HG03135 (cell line): ENCODE data around the gene FEN1.

Experiments
- ATAC-seq: cut with Tn5 transposase; IDR thresholded peaks from one replicate; pipeline ENCODE4 v1.9.1; 2021; ENCODE audit warnings: mild to moderate bottlenecking, moderate library complexity; ENCODE audit not compliant: unreplicated experiment

FEN1 gene

GRCh38 chr11:61792310-61793082 lies at the start of gene FEN1, which contains the start of gene TMEM258:
FEN1 (plus strand) TSS chr11:61792911; CDS start chr11:61795362, 2,451 bp downstream.
TMEM258 (minus strand) TSS chr11:61792599; CDS start chr11:61792558, 41 bp downstream.
- ATAC-seq: peak; percentile 73

DNA sequence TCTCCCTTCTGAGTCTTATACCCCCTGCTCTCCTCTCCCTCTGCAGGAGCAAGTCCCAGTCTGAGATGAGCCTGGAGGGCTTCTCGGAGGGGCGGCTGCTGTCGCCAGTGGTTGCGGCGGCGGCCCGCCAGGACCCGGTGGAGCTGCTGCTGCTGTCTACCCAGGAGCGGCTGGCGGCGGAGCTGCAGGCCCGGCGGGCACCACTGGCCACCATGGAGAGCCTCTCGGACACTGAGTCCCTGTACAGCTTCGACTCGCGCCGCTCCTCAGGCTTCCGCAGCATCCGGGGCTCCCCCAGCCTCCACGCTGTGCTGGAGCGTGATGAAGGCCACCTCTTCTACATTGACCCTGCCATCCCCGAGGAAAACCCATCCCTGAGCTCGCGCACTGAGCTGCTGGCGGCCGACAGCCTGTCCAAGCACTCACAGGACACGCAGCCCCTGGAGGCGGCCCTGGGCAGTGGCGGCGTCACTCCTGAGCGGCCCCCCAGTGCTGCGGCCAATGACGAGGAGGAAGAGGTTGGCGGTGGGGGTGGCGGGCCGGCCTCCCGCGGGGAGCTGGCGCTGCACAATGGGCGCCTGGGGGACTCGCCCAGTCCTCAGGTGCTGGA lies 49.1 kb upstream of the FEN1 start:
- no peak for ATAC-seq

GRCh38 chr11:61744181-61744580 lies 48.5 kb upstream of the FEN1 start:
- ATAC-seq: no peak

DNA sequence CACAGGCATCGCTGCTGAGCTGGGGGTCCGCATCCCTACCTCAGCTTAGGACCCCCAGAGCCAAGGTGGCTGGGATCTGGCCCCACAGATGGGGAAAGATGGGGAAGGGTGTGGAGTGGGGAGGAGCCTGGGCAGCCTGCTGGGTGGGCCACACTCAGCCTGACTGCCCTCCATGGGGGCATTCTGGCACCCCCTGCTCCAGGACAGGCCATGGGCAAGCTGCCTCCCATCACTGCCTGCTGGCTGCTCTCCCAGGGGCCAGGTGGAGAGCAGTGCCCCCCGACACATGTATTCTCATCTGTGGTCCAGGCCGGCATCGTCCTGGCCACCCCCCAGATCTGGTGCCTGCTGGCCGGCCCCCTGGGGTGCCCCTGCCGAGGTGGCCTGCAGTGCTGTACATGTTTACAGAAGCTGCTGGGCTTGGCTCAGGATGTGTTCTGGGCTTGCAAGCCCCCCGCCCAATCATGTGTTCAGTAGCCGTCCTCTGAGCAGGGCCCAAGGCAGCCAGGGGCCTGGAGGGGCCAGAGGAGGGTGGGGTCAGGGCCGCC lies 48.0 kb upstream of the FEN1 start:
- ATAC-seq: no peak

DNA sequence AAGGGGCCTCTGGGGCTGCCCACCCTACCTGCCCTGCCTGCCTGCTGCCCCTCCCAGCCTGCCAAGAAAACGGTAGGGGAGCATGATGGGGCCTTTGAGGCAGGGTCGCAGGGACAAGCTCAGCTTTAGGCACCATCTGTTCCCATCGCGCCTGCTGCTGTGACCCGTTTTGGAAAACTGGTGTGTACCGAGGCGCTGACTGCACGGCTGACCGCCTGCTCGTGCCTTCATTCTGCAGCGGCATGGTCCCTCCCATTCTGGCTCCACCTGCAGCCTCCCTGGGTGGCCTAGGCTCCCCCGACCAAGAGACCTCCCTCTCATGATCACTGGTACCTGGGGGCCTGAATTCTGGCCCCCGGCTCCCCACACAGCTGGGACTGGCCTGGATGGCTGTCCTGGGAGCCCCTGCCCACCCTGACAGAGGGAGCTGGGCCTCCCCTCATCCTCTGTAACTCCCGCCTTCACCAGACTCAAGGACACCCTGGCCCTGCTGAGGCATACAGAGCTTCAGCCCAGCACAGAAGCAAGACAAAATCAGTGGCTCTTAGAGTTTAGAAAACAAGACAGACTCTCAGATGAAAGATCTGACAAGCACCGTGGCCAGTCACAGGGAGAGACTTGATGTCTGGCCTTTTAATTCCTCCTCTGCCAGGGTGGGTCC lies 46.8 kb upstream of the FEN1 start:
- ATAC-seq: no peak

GRCh38 chr11:61746442-61747191 lies 46.1 kb upstream of the FEN1 start:
- ATAC-seq: no peak

DNA sequence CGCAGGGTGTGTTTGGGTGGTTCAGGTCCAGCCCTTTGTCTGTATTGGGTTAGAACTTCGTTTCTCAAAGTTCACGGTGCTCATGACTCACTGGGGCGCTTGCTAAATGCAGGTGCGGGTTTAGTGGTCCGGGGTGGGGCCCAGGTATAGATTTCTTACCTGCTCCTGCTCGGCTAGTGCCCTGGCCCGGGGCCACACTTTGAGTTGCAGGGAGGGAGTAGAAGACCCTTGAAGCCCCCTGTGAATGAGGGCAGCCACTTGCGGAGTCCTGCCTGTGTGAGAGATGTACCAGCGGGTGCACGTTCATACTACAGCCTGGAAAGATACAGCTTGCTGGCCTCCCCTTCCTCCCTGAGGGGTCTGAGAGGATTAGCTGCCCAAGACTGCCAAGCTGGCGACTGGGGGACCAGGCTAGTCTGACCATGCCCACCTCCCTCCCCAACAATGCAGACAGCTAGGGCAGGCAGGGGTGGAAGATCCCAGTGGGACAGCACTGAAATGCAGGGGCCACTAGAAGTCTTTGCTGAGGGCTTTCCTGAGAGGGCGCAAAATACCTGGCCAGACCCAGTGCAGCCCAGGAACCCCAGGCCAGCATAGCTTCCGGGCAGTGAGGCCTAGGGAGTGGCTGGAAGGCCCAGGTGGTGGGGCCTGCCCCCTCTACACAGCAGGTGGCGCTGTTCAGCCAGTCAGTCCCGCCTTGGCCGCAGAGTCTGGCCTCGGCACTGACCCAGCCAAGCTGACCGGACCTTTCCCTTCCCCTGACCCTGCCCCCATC lies 45.3 kb upstream of the FEN1 start:
- peak; percentile 53 for ATAC-seq

DNA sequence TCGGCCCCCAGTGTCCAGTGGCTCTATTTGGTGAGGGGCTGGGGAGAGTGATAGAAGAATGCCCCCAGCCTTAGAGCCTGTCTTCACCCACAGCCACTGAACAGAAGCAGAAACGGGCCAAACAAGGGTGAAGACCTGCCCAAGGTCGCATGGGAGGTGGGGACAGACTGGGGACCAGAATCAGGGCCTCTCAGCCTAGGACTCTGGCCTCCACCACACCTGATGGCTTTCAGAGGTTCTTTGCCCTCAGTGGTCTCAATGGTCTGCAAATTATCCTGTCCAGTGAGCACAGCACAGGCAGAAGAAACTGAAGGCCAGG lies 44.8 kb upstream of the FEN1 start:
- ATAC-seq: peak; percentile 9

- ATAC-seq: no peak
Observed at GRCh38 chr11:61749591-61750217, 43.0 kb upstream of the FEN1 start.

- ATAC-seq: no peak
Observed at GRCh38 chr11:61750631-61751273, 42.0 kb upstream of the FEN1 start.

DNA sequence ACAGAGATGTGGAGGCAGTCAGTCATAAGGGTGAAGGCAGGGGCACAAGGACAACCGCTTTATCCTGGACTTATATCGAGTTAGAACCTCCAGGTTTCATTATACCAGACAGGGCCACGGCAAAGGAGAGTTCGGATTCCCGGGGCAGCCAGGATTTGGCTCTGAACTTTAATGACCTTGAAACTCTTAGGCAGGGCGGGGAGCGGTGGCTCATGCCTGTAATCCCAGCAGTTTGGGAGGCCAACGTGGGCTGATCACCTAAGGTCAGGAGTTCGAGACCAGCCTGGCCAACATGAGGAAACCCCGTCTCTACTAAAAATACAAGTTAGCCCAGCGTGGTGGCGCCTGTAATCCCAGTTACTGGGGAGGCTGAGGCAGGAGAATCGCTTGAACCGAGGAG lies 41.3 kb upstream of the FEN1 start:
- no peak for ATAC-seq

- no peak for ATAC-seq
Observed at GRCh38 chr11:61752117-61752924, 40.4 kb upstream of the FEN1 start, which contains the start of gene MYRF. MYRF (plus strand) TSS chr11:61752636; CDS start chr11:61752745, 109 bp downstream.

- ATAC-seq: no peak
Observed at GRCh38 chr11:61752925-61753521, 39.7 kb upstream of the FEN1 start.

GRCh38 chr11:61753672-61754071 lies 39.0 kb upstream of the FEN1 start:
- no peak for ATAC-seq

DNA sequence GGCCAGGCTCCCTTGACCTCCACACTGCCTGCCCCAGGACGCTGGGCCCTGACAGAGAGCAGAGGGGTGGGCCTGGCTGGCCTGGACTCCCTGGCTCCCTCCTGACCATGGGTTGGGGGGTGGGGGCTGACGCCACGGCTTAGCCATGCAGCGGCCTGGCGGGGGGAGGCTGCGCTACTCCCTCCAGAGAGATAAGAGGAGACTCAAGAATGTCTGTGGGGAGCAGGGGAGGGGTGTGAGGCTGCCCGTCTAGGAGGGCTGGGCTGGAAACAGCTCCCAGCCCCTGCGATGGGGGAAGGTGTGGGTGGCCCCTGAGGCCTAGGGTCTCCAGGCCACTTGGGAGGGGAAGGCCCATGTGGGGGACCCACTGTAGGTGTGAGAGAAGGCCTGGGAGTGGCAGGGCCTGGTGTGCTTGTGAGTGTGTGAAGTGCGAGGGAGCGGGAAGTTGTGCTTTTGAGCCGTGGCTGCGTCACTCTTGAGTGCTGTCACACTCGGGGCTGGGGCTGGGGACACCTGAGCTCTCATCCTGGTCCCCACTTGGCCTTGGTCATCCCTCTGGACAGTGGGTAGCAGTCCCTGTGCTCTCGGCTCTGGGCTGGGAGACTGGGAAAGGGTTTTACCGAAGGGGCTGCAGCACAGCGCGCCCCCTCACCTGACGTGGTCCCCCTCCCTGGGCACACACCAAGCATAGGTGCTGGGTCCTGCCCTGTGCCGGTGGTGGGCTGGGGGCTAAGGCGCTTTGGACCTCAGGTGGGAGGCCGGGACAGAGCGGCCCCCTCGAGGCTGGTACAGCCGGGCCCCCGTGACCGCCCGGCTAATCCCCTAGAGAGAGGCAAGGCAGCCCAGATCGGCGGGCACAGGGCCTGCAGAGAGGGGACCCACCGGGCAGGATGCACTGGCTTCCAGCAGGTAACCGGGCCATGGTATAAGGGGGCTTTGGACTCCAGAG lies 37.9 kb upstream of the FEN1 start:
- ATAC-seq: no peak

DNA sequence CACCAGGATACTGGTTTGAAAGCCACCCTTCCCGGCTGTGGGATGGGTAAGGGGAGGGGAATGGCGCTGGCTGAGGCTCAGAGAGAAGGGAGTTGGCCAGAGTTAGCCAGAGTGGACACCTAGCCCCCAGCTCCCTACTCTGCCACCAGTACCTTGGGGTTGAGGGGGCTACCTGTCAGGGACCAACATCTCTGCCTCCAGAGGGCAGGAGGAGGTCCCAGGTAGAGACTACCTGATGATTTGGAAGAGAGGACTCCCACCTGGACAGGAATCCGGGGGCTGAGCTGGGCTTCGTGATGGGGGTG lies 36.6 kb upstream of the FEN1 start:
- no peak for ATAC-seq
